Measurements from ENCODE around the gene PKIG. TPM values are rescaled to one million over a fixed set of nuclear protein-coding genes. Genes with fewer than 3 reads are reported as not detected.
"Not testable (repeated sequence)": the region's sequence is repeated elsewhere in the genome, so short reads cannot be mapped to it uniquely, and the experiment has no call there.

The PKIG gene
- total RNA-seq, 1 experiment from 2014 or later: 19.2 TPM

DNA sequence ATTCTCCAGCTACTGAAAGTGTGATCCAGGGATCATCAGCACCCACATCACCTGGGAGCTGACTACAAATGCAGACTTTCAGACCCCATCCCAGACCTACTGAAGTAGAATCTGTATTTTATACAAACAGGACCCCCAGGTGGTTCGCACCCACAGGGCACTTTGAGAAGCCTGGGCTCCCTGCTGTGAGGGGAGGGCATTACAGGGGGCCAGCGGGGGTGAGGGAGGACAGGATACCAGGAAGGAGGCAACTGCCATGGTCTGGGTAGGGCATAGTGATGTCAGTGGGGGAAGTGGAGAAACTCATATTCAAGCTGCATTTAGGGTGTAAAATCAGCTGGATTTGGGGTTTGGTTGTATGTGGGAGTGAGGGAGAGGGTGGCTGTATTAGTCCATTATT is 71.2 kb downstream of the PKIG start:
- peaks cover 6% of the 10 kb centered on the region for H3K4me1 Mint-ChIP-seq (ENCODE audit: insufficient read depth, unreplicated experiment)
- ChIA-PET POLR2A (interaction anchor here (0.9 to 1.4 kb wide), 4 partner anchors 10 to 246 kb away, joined by 3 to 6 read pairs (median 4); no protein-coding TSS in a partner anchor), CTCF (interaction anchor here (0.6 to 1.4 kb wide), 6 partner anchors 13 to 94 kb away, joined by 3 to 5 read pairs (median 4); no protein-coding TSS in a partner anchor)
- H3K27me3 Mint-ChIP-seq (ENCODE audit: insufficient read depth, unreplicated experiment): no peaks in the 10 kb centered on the region
- H3K36me3 Mint-ChIP-seq (ENCODE audit: insufficient read depth, unreplicated experiment): no peaks in the 10 kb centered on the region
- TF ChIP-seq CTCF (IDR thresholded peaks at IDR 0.05; ENCODE audit: unreplicated experiment): no peak
- no TSS peak for BruUV-seq (replicated peaks)
- intact Hi-C loops (cut with micrococcal nuclease): no loop called here
- peak overlapping the region; percentile 78 for H3K4me3 Mint-ChIP-seq (ENCODE audit: unreplicated experiment)
- no peaks in the 10 kb centered on the region for H3K9me3 Mint-ChIP-seq (ENCODE audit: unreplicated experiment)
- no peak overlapping the region for H3K27ac Mint-ChIP-seq (ENCODE audit: low read depth, unreplicated experiment)
- no peak for DNase-seq (ENCODE audit: unreplicated experiment)

GRCh38 chr20:44654210-44654609 is 71.8 kb downstream of the PKIG start:
- H3K27ac Mint-ChIP-seq (ENCODE audit: low read depth, unreplicated experiment); H3K9me3 Mint-ChIP-seq (ENCODE audit: unreplicated experiment); intact Hi-C loops (cut with micrococcal nuclease); BruUV-seq (replicated peaks); DNase-seq (ENCODE audit: unreplicated experiment); H3K4me1 Mint-ChIP-seq (ENCODE audit: insufficient read depth, unreplicated experiment); H3K27me3 Mint-ChIP-seq (ENCODE audit: insufficient read depth, unreplicated experiment); H3K4me3 Mint-ChIP-seq (ENCODE audit: unreplicated experiment); H3K36me3 Mint-ChIP-seq (ENCODE audit: insufficient read depth, unreplicated experiment): not testable (repeated sequence)
- POLR2A ChIA-PET: interaction anchor here (1.4 kb wide), 1 partner anchor 9 kb away, joined by 4 read pairs; no protein-coding TSS in a partner anchor
- CTCF ChIA-PET: interaction anchor here (0.6 to 0.7 kb wide), 3 partner anchors 32 to 101 kb away, joined by 3 read pairs; no protein-coding TSS in a partner anchor

DNA sequence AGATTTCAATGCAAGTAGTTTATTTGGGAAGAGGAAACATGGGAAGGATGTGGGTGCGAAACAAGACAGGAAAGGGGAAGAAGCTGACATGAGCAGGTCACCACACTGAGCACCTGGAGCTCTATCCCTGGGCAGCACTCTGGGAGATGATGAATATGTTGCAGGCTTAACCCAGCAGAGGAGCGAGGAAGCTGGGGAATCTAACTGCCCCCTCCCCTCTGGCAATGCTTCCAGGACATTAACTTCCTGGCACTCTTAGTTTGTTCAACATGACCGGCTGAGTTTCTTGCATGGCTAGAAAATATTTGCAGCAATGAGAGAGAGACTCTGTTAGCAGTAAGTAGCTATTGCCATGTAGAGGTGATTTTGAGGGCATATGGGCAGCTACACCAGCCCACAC is 74.1 kb downstream of the PKIG start:
- Mint-ChIP-seq H3K27ac (ENCODE audit: low read depth, unreplicated experiment) (no peak overlapping the region), H3K9me3 (ENCODE audit: unreplicated experiment) (no peaks in the 10 kb centered on the region), H3K4me1 (ENCODE audit: insufficient read depth, unreplicated experiment) (peaks cover 6% of the 10 kb centered on the region), H3K4me3 (ENCODE audit: unreplicated experiment) (no peak overlapping the region), H3K27me3 (ENCODE audit: insufficient read depth, unreplicated experiment) (no peaks in the 10 kb centered on the region), H3K36me3 (ENCODE audit: insufficient read depth, unreplicated experiment) (peaks cover 6% of the 10 kb centered on the region)
- intact Hi-C loops (cut with micrococcal nuclease): no loop called here
- no peak for TF ChIP-seq CTCF (IDR thresholded peaks at IDR 0.05; ENCODE audit: unreplicated experiment)
- DNase-seq (ENCODE audit: unreplicated experiment): no peak
- ChIA-PET POLR2A (interaction anchor here (1.0 kb wide), 1 partner anchor 25 kb away, joined by 3 read pairs; no protein-coding TSS in a partner anchor), CTCF (interaction anchor here (1.0 to 2.2 kb wide), 5 partner anchors 27 to 161 kb away, joined by 3 to 12 read pairs (median 3); no protein-coding TSS in a partner anchor)
- BruUV-seq (replicated peaks): no TSS peak

DNA sequence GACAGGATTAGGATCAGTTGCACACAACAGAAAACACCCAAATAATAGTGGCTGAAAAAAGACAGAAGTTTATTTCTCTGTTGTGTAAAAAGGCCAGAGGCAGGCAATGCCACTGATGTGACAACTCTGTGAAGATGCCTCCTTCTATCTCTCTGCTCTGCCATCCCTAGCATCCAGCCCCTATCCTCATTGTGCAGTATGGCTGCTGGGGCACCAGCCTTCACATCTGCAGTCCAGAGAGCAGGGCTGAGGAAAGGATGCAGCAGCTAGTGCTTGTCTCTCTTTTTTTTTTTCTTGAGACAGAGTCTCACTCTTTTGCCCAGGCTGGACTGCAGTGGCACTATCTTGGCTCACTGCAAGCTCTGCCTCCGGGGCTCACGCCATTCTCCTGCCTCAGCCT is 75.5 kb downstream of the PKIG start:
- Mint-ChIP-seq H3K36me3 (ENCODE audit: insufficient read depth, unreplicated experiment) (peaks cover 6% of the 10 kb centered on the region), H3K4me1 (ENCODE audit: insufficient read depth, unreplicated experiment) (no peaks in the 10 kb centered on the region), H3K27me3 (ENCODE audit: insufficient read depth, unreplicated experiment) (no peaks in the 10 kb centered on the region), H3K27ac (ENCODE audit: low read depth, unreplicated experiment) (no peak overlapping the region), H3K9me3 (ENCODE audit: unreplicated experiment) (no peaks in the 10 kb centered on the region), H3K4me3 (ENCODE audit: unreplicated experiment) (no peak overlapping the region)
- intact Hi-C loops (cut with micrococcal nuclease): no loop called here
- CTCF ChIA-PET: interaction anchor here (0.6 to 0.8 kb wide), 2 partner anchors 12 to 199 kb away, joined by 3 to 5 read pairs; no protein-coding TSS in a partner anchor
- no TSS peak for BruUV-seq (replicated peaks)
- DNase-seq (ENCODE audit: unreplicated experiment): no peak
- POLR2A ChIA-PET: no interaction called here
- no peak for TF ChIP-seq CTCF (IDR thresholded peaks at IDR 0.05; ENCODE audit: unreplicated experiment)

All from MCF 10A (cell line).